Right ventricle myocardium superior (tissue), 1 donor: ENCODE measurements around the gene TRO. TPM values are rescaled to one million over a fixed set of nuclear protein-coding genes. Genes with fewer than 3 reads are reported as not detected.

ENCODE experiments used
- ATAC-seq: fragments of 200-7000 bp; cut with Tn5 transposase; one replicate; pipeline ENCODE4 v1.9.1; 2020; ENCODE audit warnings: mild to moderate bottlenecking; ENCODE audit not compliant: poor library complexity
- DNase-seq: peaks from one replicate; pipeline ENCODE4 v3.0.0-alpha.2; 2020
- intact Hi-C: fragments of 100-400 bp; cut with DNase I; formaldehyde crosslinking; loops from one replicate; pipeline ENCODE4 v1.11.2; 2022
- long read RNA-seq: library from polyadenylated mRNA; unstranded; transcript quantifications from one replicate; pipeline ENCODE4 v2.0.0, GENCODE V29; 2021
- total RNA-seq: library from RNA; stranded (reverse); fragmentation: NEBNext Ultra II Directional; extraction: Animal tissue kit (Norgen Biotek cat#: 25700); gene quantifications from one replicate; pipeline ENCODE4 v1.2.1, GENCODE V29; 2021
- donor health status: DM: no; HTN: yes; CAD: no; lungs with severe emphysema.

TRO gene
- total RNA-seq: 1.6 TPM
- long read RNA-seq, partial matches to known transcripts: 2 of 2 reads
- long read RNA-seq, other reads (novel, unspliced or antisense): 0 of 2 reads

- DNase-seq: no peak
- no peak for ATAC-seq
- intact Hi-C loops: no loop called here
These were observed at the start of gene TRO for GRCh38 chrX:54920610-54921426. Gene TRO, plus strand, starts transcription at chrX:54920824. Its CDS starts 1,423 bp downstream, at chrX:54922247.

- ATAC-seq: no peak
- DNase-seq: no peak
- intact Hi-C loops: no loop called here
These were observed 34.9 kb upstream of the TRO start for GRCh38 chrX:54885740-54886139.

GRCh38 chrX:54891573-54891972 lies 29.1 kb upstream of the TRO start:
- intact Hi-C loops: loop anchor here (5.0 kb wide), 1 partner anchor 166 kb away; no protein-coding TSS in a partner anchor
- ATAC-seq (no peak), DNase-seq (no peak)

- no peak for ATAC-seq
- no peak for DNase-seq
- intact Hi-C loops: loop anchor here (5.0 kb wide), 1 partner anchor 163 kb away; no protein-coding TSS in a partner anchor
These were observed 26.5 kb upstream of the TRO start for GRCh38 chrX:54894159-54894558.

- intact Hi-C loops: no loop called here
- ATAC-seq (no peak), DNase-seq (no peak)
These were observed 10.7 kb upstream of the TRO start for GRCh38 chrX:54909941-54910340.

- peak; percentile 64 for DNase-seq
- intact Hi-C loops: no loop called here
- ATAC-seq: peak; percentile 83
These were observed 900 bp downstream of the TRO start for GRCh38 chrX:54921427-54922021.

- no peak for DNase-seq
- intact Hi-C loops: no loop called here
- no peak for ATAC-seq
These were observed 1.9 kb downstream of the TRO start for GRCh38 chrX:54922547-54922946.

- DNase-seq: no peak
- ATAC-seq: no peak
- intact Hi-C loops: no loop called here
These were observed 2.8 kb downstream of the TRO start for GRCh38 chrX:54923376-54923775.

GRCh38 chrX:54926978-54927377 lies 6.4 kb downstream of the TRO start:
- intact Hi-C loops: no loop called here
- ATAC-seq: no peak

GRCh38 chrX:54928876-54929275 lies 8.3 kb downstream of the TRO start:
- DNase-seq (no peak), ATAC-seq (no peak)
- intact Hi-C loops: no loop called here

More at GRCh38 chrX:54926978-54927377, 6.4 kb downstream of the TRO start:
- DNase-seq: no peak

GRCh38 chrX:54930291-54931049 lies 9.8 kb downstream of the TRO start:
- no peak for DNase-seq
- ATAC-seq: no peak
- intact Hi-C loops: no loop called here

- DNase-seq: no peak
- no peak for ATAC-seq
- intact Hi-C loops: no loop called here
These were observed 10.5 kb downstream of the TRO start for GRCh38 chrX:54931107-54931506.

- DNase-seq (no peak), ATAC-seq (no peak)
- intact Hi-C loops: no loop called here
These were observed 12.7 kb downstream of the TRO start for GRCh38 chrX:54933150-54933826.

GRCh38 chrX:54934058-54934457 lies 13.4 kb downstream of the TRO start:
- intact Hi-C loops: no loop called here
- no peak for ATAC-seq
- no peak for DNase-seq

GRCh38 chrX:54934890-54935289 lies 14.3 kb downstream of the TRO start:
- ATAC-seq (no peak), DNase-seq (no peak)
- intact Hi-C loops: no loop called here

- DNase-seq (no peak), ATAC-seq (no peak)
- intact Hi-C loops: no loop called here
These were observed 14.7 kb downstream of the TRO start for GRCh38 chrX:54935306-54935705.

GRCh38 chrX:54937416-54937815 lies 16.8 kb downstream of the TRO start:
- DNase-seq (no peak), ATAC-seq (no peak)
- intact Hi-C loops: no loop called here

GRCh38 chrX:54944816-54945215 lies 24.2 kb downstream of the TRO start:
- no peak for DNase-seq
- intact Hi-C loops: no loop called here
- ATAC-seq: no peak

- ATAC-seq: no peak
- no peak for DNase-seq
- intact Hi-C loops: no loop called here
These were observed 24.6 kb downstream of the TRO start for GRCh38 chrX:54945224-54945623.
